ENCODE measurements around the gene STK24.

Gene STK24

DNA sequence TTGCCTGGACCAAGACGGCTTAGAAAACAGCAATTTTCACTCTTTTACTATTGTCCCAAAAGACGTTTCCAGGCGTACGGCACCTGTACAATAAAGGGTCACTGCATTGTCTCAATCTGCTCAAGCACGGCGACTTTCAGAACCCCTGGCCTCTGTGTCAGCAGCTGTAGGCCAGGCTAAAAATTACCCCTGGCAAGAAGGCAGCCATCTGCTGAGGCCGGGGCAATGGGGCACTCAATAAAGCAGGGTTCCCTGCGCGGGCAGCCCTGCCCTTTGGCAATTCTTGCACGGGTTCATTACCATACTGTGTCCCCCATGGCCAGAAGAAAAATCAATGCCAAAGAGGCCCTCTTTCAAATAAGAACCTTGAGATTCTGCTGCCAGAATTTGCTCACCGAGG lies 52.1 kb downstream of the STK24 start:
- no peak overlapping the region for H3K4me3 ChIP-seq (ENCODE audit: low read depth in 1 of 5, low read length in 5 of 5)
- H3K27me3 ChIP-seq (ENCODE audit: control insufficient read depth in 5 of 5, insufficient read depth in 4 of 5, low read length in 5 of 5), result no peaks in the 10 kb centered on the region
- peaks cover 5 to 56% (median 42%) of the 10 kb centered on the region in 5 donors for H3K4me1 ChIP-seq (ENCODE audit: control insufficient read depth in 5 of 5, insufficient read depth in 5 of 5, low read length in 5 of 5)
- no peaks in the 10 kb centered on the region for H3K9me3 ChIP-seq (ENCODE audit: control insufficient read depth in 5 of 5, low read length in 5 of 5)
- peak overlapping the region in 1 of 5 donors; percentile 1 for H3K9ac ChIP-seq (ENCODE audit: low read length in 5 of 5)
- H3K27ac ChIP-seq (ENCODE audit: low read depth, low read length), result no peak overlapping the region
- no peaks in the 10 kb centered on the region for H3K36me3 ChIP-seq (ENCODE audit: control insufficient read depth in 5 of 5, insufficient read depth in 5 of 5, low read length in 5 of 5)

GRCh38 chr13:98524391-98524790 lies 52.5 kb downstream of the STK24 start:
- no peak overlapping the region for H3K4me3 ChIP-seq (ENCODE audit: low read depth in 1 of 5, low read length in 5 of 5)
- peaks cover 5 to 54% (median 42%) of the 10 kb centered on the region in 5 donors for H3K4me1 ChIP-seq (ENCODE audit: control insufficient read depth in 5 of 5, insufficient read depth in 5 of 5, low read length in 5 of 5)
- H3K9ac ChIP-seq (ENCODE audit: low read length in 5 of 5), result no peak overlapping the region
- H3K36me3 ChIP-seq (ENCODE audit: control insufficient read depth in 5 of 5, insufficient read depth in 5 of 5, low read length in 5 of 5), result no peaks in the 10 kb centered on the region
- no peaks in the 10 kb centered on the region for H3K9me3 ChIP-seq (ENCODE audit: control insufficient read depth in 5 of 5, low read length in 5 of 5)
- H3K27ac ChIP-seq (ENCODE audit: low read depth, low read length), result no peak overlapping the region
- H3K27me3 ChIP-seq (ENCODE audit: control insufficient read depth in 5 of 5, insufficient read depth in 4 of 5, low read length in 5 of 5), result no peaks in the 10 kb centered on the region

- Histone ChIP-seq H3K9ac (ENCODE audit: low read length in 5 of 5) (no peak overlapping the region), H3K27ac (ENCODE audit: low read depth, low read length) (no peak overlapping the region), H3K27me3 (ENCODE audit: control insufficient read depth in 5 of 5, insufficient read depth in 4 of 5, low read length in 5 of 5) (no peaks in the 10 kb centered on the region), H3K36me3 (ENCODE audit: control insufficient read depth in 5 of 5, insufficient read depth in 5 of 5, low read length in 5 of 5) (peaks cover 0 to 3% (median 0%) of the 10 kb centered on the region in 5 donors), H3K4me1 (ENCODE audit: control insufficient read depth in 5 of 5, insufficient read depth in 5 of 5, low read length in 5 of 5) (peaks cover 5 to 46% (median 37%) of the 10 kb centered on the region in 5 donors), H3K4me3 (ENCODE audit: low read depth in 1 of 5, low read length in 5 of 5) (no peak overlapping the region), H3K9me3 (ENCODE audit: control insufficient read depth in 5 of 5, low read length in 5 of 5) (no peaks in the 10 kb centered on the region)
Measured at GRCh38 chr13:98523455-98524102, 53.3 kb downstream of the STK24 start.

GRCh38 chr13:98522371-98522770 lies 54.5 kb downstream of the STK24 start:
- H3K27ac ChIP-seq (ENCODE audit: low read depth, low read length), result no peak overlapping the region
- no peak overlapping the region for H3K9ac ChIP-seq (ENCODE audit: low read length in 5 of 5)
- no peak overlapping the region for H3K4me3 ChIP-seq (ENCODE audit: low read depth in 1 of 5, low read length in 5 of 5)
- peaks cover 0 to 3% (median 3%) of the 10 kb centered on the region in 5 donors for H3K36me3 ChIP-seq (ENCODE audit: control insufficient read depth in 5 of 5, insufficient read depth in 5 of 5, low read length in 5 of 5)
- no peaks in the 10 kb centered on the region for H3K9me3 ChIP-seq (ENCODE audit: control insufficient read depth in 5 of 5, low read length in 5 of 5)
- peaks cover 5 to 47% (median 44%) of the 10 kb centered on the region in 5 donors for H3K4me1 ChIP-seq (ENCODE audit: control insufficient read depth in 5 of 5, insufficient read depth in 5 of 5, low read length in 5 of 5)
- H3K27me3 ChIP-seq (ENCODE audit: control insufficient read depth in 5 of 5, insufficient read depth in 4 of 5, low read length in 5 of 5), result no peaks in the 10 kb centered on the region

- H3K4me3 ChIP-seq (ENCODE audit: low read depth in 1 of 5, low read length in 5 of 5), result no peak overlapping the region
- no peaks in the 10 kb centered on the region for H3K9me3 ChIP-seq (ENCODE audit: control insufficient read depth in 5 of 5, low read length in 5 of 5)
- H3K9ac ChIP-seq (ENCODE audit: low read length in 5 of 5), result no peak overlapping the region
- H3K27ac ChIP-seq (ENCODE audit: low read depth, low read length), result no peak overlapping the region
- H3K4me1 ChIP-seq (ENCODE audit: control insufficient read depth in 5 of 5, insufficient read depth in 5 of 5, low read length in 5 of 5), result peaks cover 5 to 53% (median 43%) of the 10 kb centered on the region in 5 donors
- H3K36me3 ChIP-seq (ENCODE audit: control insufficient read depth in 5 of 5, insufficient read depth in 5 of 5, low read length in 5 of 5), result peaks cover 0 to 3% (median 3%) of the 10 kb centered on the region in 5 donors
- H3K27me3 ChIP-seq (ENCODE audit: control insufficient read depth in 5 of 5, insufficient read depth in 4 of 5, low read length in 5 of 5), result no peaks in the 10 kb centered on the region
Measured at GRCh38 chr13:98521461-98522247, 55.3 kb downstream of the STK24 start.

- Histone ChIP-seq H3K27ac (ENCODE audit: low read depth, low read length) (no peak overlapping the region), H3K4me3 (ENCODE audit: low read depth in 1 of 5, low read length in 5 of 5) (no peak overlapping the region), H3K27me3 (ENCODE audit: control insufficient read depth in 5 of 5, insufficient read depth in 4 of 5, low read length in 5 of 5) (no peaks in the 10 kb centered on the region), H3K9ac (ENCODE audit: low read length in 5 of 5) (no peak overlapping the region), H3K36me3 (ENCODE audit: control insufficient read depth in 5 of 5, insufficient read depth in 5 of 5, low read length in 5 of 5) (peaks cover 0 to 4% (median 3%) of the 10 kb centered on the region in 5 donors), H3K9me3 (ENCODE audit: control insufficient read depth in 5 of 5, low read length in 5 of 5) (no peaks in the 10 kb centered on the region), H3K4me1 (ENCODE audit: control insufficient read depth in 5 of 5, insufficient read depth in 5 of 5, low read length in 5 of 5) (peaks cover 5 to 57% (median 44%) of the 10 kb centered on the region in 5 donors)
Measured at GRCh38 chr13:98520674-98521449, 56.0 kb downstream of the STK24 start.

DNA sequence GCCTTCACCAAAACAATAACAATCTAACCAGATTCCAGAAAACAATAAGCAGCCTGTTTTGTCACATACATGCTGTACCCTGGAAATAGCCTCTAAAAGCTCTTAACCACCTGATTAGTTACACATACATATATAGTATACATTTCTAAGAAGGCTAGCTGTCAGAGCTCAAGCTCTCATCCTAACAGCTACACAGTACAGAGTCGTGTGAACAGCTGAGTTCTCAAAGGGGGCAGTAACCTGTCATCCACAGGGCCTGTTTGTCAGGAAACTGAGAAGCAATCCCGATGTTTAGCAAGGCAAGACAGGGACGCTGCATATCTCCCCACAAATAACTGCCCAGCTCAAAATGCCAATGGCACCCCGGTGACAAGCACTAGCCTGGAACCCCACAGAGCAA lies 56.9 kb downstream of the STK24 start:
- H3K36me3 ChIP-seq (ENCODE audit: control insufficient read depth in 5 of 5, insufficient read depth in 5 of 5, low read length in 5 of 5), result peaks cover 0 to 7% (median 3%) of the 10 kb centered on the region in 5 donors
- H3K27ac ChIP-seq (ENCODE audit: low read depth, low read length), result no peak overlapping the region
- no peaks in the 10 kb centered on the region for H3K27me3 ChIP-seq (ENCODE audit: control insufficient read depth in 5 of 5, insufficient read depth in 4 of 5, low read length in 5 of 5)
- no peak overlapping the region for H3K4me3 ChIP-seq (ENCODE audit: low read depth in 1 of 5, low read length in 5 of 5)
- no peak overlapping the region for H3K9ac ChIP-seq (ENCODE audit: low read length in 5 of 5)
- peaks cover 5 to 54% (median 43%) of the 10 kb centered on the region in 5 donors for H3K4me1 ChIP-seq (ENCODE audit: control insufficient read depth in 5 of 5, insufficient read depth in 5 of 5, low read length in 5 of 5)
- no peaks in the 10 kb centered on the region for H3K9me3 ChIP-seq (ENCODE audit: control insufficient read depth in 5 of 5, low read length in 5 of 5)

DNA sequence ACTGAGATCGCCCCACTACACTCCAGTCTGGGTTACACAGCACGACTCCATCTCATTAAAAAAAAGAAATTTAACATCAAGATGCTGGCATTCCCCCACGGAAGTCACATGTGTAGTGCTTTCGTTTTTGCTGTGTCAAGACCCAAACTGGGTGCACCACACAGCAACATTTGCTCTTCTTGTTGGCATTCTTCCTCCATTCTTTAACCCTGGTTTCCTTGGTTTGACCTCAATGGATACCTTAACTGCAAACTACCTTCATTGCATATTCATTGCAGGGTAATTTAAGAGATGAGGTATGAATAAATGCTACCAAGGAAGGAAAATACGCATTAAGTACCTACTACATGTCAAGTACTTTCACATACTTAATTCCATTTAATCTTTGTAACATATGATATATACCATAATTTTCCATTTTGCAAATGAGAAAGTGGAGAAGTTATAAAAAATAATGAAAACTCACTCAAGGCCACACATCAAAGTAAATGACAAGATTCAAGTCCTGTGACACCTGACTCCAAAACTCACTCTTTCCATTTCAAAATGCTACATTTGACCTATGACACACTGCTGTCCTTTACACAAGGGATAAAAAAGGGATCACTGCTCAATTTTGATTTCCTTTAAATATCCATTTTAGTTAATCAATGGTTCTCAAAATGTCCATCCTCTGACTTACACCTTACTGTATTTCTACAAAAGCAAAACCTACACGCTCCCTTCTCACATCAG lies 59.2 kb downstream of the STK24 start:
- Histone ChIP-seq H3K4me1 (ENCODE audit: control insufficient read depth in 5 of 5, insufficient read depth in 5 of 5, low read length in 5 of 5) (peaks cover 2 to 40% (median 26%) of the 10 kb centered on the region in 5 donors), H3K27me3 (ENCODE audit: control insufficient read depth in 5 of 5, insufficient read depth in 4 of 5, low read length in 5 of 5) (no peaks in the 10 kb centered on the region), H3K9ac (ENCODE audit: low read length in 5 of 5) (no peak overlapping the region), H3K9me3 (ENCODE audit: control insufficient read depth in 5 of 5, low read length in 5 of 5) (no peaks in the 10 kb centered on the region), H3K36me3 (ENCODE audit: control insufficient read depth in 5 of 5, insufficient read depth in 5 of 5, low read length in 5 of 5) (peaks cover 0 to 7% (median 3%) of the 10 kb centered on the region in 5 donors), H3K27ac (ENCODE audit: low read depth, low read length) (peak overlapping the region; percentile 23), H3K4me3 (ENCODE audit: low read depth in 1 of 5, low read length in 5 of 5) (peak overlapping the region in 1 of 5 donors; percentile 11)

GRCh38 chr13:98515818-98516465 lies 61.0 kb downstream of the STK24 start:
- Histone ChIP-seq H3K36me3 (ENCODE audit: control insufficient read depth in 5 of 5, insufficient read depth in 5 of 5, low read length in 5 of 5) (peaks cover 0 to 7% (median 3%) of the 10 kb centered on the region in 5 donors), H3K4me3 (ENCODE audit: low read depth in 1 of 5, low read length in 5 of 5) (no peak overlapping the region), H3K27ac (ENCODE audit: low read depth, low read length) (no peak overlapping the region), H3K9ac (ENCODE audit: low read length in 5 of 5) (no peak overlapping the region), H3K9me3 (ENCODE audit: control insufficient read depth in 5 of 5, low read length in 5 of 5) (no peaks in the 10 kb centered on the region), H3K27me3 (ENCODE audit: control insufficient read depth in 5 of 5, insufficient read depth in 4 of 5, low read length in 5 of 5) (no peaks in the 10 kb centered on the region), H3K4me1 (ENCODE audit: control insufficient read depth in 5 of 5, insufficient read depth in 5 of 5, low read length in 5 of 5) (peaks cover 0 to 25% (median 11%) of the 10 kb centered on the region in 5 donors)
